ENCODE measurements around the gene ANKRD40CL. TPM values are rescaled to one million over a fixed set of nuclear protein-coding genes. Genes with fewer than 3 reads are reported as not detected.

ANKRD40CL gene
- total RNA-seq, 1 experiment from 2014 or later = not detected

- Histone ChIP-seq H3K23ac (ENCODE audit: insufficient read length, low read depth, low read length) (no peak overlapping the region), H3K18ac (ENCODE audit: insufficient read length, low read depth, low read length) (no peak overlapping the region), H3K79me1 (ENCODE audit: insufficient read depth, low read depth, low read length, poor library complexity, severe bottlenecking) (no peaks in the 10 kb centered on the region), H4K5ac (ENCODE audit: insufficient read length, low read depth, low read length) (no peak overlapping the region), H3K23me2 (ENCODE audit: insufficient read length, low read depth, low read length, poor library complexity, severe bottlenecking) (no peaks in the 10 kb centered on the region), H3K56ac (ENCODE audit: insufficient read length, low read depth, low read length) (no peak overlapping the region), H3K27me3 (ENCODE audit: insufficient read depth, low read length) (no peaks in the 10 kb centered on the region), H3K14ac (ENCODE audit: insufficient read depth, low read length) (no peak overlapping the region), H2BK12ac (ENCODE audit: insufficient read length, low read depth, low read length) (no peak overlapping the region), H4K8ac (replicated peaks; ENCODE audit: insufficient read length, low read depth, low read length) (no peak overlapping the region), H2AFZ (ENCODE audit: low read length) (no peak overlapping the region), H3T11ph (ENCODE audit: low read length) (no peak overlapping the region), H3K79me2 (ENCODE audit: insufficient read depth, low read length) (no peaks in the 10 kb centered on the region), H2BK20ac (ENCODE audit: low read depth, low read length, poor library complexity, severe bottlenecking) (no peak overlapping the region), H3K9ac (ENCODE audit: extremely low read depth, insufficient read length, low read length) (no peak overlapping the region), H2BK5ac (ENCODE audit: insufficient read length, low read length) (no peak overlapping the region), H2BK120ac (ENCODE audit: low read depth, low read length, poor library complexity, severe bottlenecking) (no peak overlapping the region), H3K9me3 (ENCODE audit: control insufficient read depth, low read depth, low read length) (no peaks in the 10 kb centered on the region), H4K91ac (ENCODE audit: insufficient read length, low read depth, low read length) (no peak overlapping the region), H3K27ac (ENCODE audit: insufficient read length, low read depth, low read length) (no peak overlapping the region), H3K4ac (ENCODE audit: low read depth, low read length) (no peak overlapping the region), H2BK15ac (ENCODE audit: low read depth, low read length) (no peak overlapping the region), H3K4me2 (ENCODE audit: insufficient read depth, insufficient read length, low read length) (no peak overlapping the region), H2AK5ac (ENCODE audit: insufficient read length, low read length) (no peak overlapping the region), H3K4me1 (ENCODE audit: insufficient read depth, low read length) (peaks cover 4% of the 10 kb centered on the region; the same call in 1 of the 2 replicates), H4K20me1 (ENCODE audit: control insufficient read depth, insufficient read depth, insufficient read length) (no peaks in the 10 kb centered on the region)
- no CpG with 5 or more reads among the region's 7 CpGs for WGBS (ENCODE audit: extremely low coverage, insufficient read length, low lambda C conversion rate)
- DNase-seq = no peak
- Mint-ChIP-seq H3K36me3 (ENCODE audit: insufficient read depth in 1 of 3, low read depth in 3 of 3) (no peaks in the 10 kb centered on the region), H3K27ac (0 out of 7 replicates have a peak overlapping the region, but pooled peaks of 1 of the 3 experiments have one; percentile 2), H3K27me3 (ENCODE audit: low read depth) (no peaks in the 10 kb centered on the region), H3K9me3 (no peaks in the 10 kb centered on the region), H3K4me3 (no peak overlapping the region), H3K4me1 (peaks cover 13 to 24% of the 10 kb centered on the region in 2 experiments)
- TF ChIP-seq CTCF (conservative IDR thresholded peaks at IDR 0.05) = no peak
Observed at GRCh38 chr17:50767030-50767429, 288 bp downstream of the ANKRD40CL start.

All from H9 (cell line).